Measurements from ENCODE around the gene SETDB1.

- no peak for TF ChIP-seq EZH2phosphoT487 (IDR thresholded peaks at IDR 0.05; ENCODE audit: insufficient read depth, low read depth)
- no peak for TF ChIP-seq EZH2 (IDR thresholded peaks at IDR 0.05; ENCODE audit: insufficient read depth, poor library complexity, severe bottlenecking)
These were observed 73.8 kb downstream of the SETDB1 start for GRCh38 chr1:150999926-151000325.

Data from GM23248 (cell line).